Heart left ventricle (tissue), 13 donors: Measurements from ENCODE around the gene FBXO38.

Source experiments
- POLR2A ChIP-seq, 2 donors: fragments of 450-650 bp; IDR thresholded peaks; one replicate each; pipeline ENCODE4 v1.6.1; 2017; ENCODE audit warnings: antibody characterized with exemption in 2 of 2, mild to moderate bottlenecking in 2 of 2, moderate library complexity in 2 of 2
- TF ChIP-seq, protein P1 (sequence below), 12 donors: fragments of 200-600 bp; sonication (generic) in 4 of 12; IDR thresholded peaks; one replicate each; pipeline versions ENCODE4 v1.5.0 to v1.8.0; 2018 to 2022; ENCODE audit warnings: antibody characterized with exemption in 12 of 12, mild to moderate bottlenecking in 5 of 12
- donor health status: ischemic (EF 13 %, LVEDD 7.1; RV severe dilation, severe dysfunction).
- donor health status: DM: no; HTN: yes; CAD: no.
- donor health status: DM: no; HTN: no; CAD: no.
- donor health status: ischemic (EF 25% LVEDD 6.9; RV normal size, moderate dysfunction).
- donor health status: ischemic (EF 25% LVEDD 5.7; RV mildly dilated, moderate dysfunction).
- donor health status: ischemic (EF 35%, LVEDD 5.7; RV mildly dilated, moderate dysfunction).
- donor health status: nonischemic (EF 11% LVEDD 7.7; RV severe dilation, severe dysfunction).
- donor health status: DM: yes; HTN: yes; CAD: no.
- donor health status: PGD.
- donor health status: ischemic (EF 29% LVEDD 5.4; RV normal size, mild dysfunction).
- donor health status: nonischemic (EF 23%, LVEDD 6.1; RV moderate dilation, normal function).

DNA sequence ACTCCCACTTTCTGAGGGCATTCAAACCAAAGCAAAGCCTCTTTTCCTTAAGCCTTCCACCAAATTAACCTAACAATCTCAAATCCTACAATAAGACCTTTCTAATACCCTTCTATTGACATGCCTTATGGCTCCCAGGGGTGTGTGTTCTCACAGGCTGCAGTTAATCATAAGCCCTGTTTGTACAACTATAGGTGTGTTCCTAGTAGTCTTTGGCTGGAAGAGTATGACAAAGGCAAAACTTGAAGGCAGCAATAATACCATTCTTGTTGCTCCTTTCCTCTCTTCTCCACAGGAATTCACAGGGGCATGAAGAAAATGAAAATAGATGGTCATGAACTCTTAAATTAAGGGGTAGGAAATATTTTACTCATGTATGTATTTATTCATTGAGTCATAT lies 10.9 kb upstream of the FBXO38 start:
- TF ChIP-seq, protein P1, sequence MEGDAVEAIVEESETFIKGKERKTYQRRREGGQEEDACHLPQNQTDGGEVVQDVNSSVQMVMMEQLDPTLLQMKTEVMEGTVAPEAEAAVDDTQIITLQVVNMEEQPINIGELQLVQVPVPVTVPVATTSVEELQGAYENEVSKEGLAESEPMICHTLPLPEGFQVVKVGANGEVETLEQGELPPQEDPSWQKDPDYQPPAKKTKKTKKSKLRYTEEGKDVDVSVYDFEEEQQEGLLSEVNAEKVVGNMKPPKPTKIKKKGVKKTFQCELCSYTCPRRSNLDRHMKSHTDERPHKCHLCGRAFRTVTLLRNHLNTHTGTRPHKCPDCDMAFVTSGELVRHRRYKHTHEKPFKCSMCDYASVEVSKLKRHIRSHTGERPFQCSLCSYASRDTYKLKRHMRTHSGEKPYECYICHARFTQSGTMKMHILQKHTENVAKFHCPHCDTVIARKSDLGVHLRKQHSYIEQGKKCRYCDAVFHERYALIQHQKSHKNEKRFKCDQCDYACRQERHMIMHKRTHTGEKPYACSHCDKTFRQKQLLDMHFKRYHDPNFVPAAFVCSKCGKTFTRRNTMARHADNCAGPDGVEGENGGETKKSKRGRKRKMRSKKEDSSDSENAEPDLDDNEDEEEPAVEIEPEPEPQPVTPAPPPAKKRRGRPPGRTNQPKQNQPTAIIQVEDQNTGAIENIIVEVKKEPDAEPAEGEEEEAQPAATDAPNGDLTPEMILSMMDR (IDR thresholded peaks at IDR 0.05), result no peak
- TF ChIP-seq POLR2A (IDR thresholded peaks at IDR 0.05), result no peak
